ENCODE data around the gene ZNF438.

ZNF438 gene

DNA sequence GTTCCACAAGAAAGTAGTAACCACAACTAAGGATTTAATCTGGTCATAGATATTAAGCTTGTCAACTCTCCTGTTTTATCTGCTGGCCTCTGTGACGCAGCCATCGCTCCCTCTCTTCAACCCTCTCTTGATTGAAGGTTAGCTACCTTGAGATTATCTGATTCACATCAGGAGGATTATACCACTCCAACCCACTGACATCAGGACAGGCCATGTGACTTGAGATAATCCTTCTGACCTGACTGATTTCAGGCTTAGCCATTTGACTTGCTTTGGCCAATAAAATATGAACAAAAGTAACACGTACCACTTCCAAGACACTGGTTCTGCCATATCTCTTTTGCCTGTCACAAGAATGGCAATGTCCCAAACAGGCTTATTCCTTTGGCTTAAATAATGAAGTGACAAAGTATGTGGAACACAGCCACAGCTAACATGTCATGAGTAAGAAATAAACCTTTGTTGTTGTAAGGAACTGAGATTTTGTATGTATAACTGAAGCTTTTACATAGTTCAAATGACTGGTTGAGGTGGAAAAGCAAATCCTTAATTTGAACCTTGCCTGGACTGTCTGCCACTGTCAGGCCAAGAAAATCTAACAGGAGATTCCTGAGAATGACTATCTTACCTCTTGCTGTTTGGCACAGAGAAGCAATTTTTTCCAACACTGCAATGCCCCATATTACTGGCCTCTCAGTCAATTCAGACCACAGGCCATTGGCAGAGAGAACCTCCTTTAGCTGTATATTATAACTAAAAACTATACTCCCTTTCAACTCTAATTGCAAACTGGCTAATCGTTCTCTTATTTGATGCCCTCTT lies 13.9 kb downstream of the ZNF438 start:
- DNase-seq = no peak

DNA sequence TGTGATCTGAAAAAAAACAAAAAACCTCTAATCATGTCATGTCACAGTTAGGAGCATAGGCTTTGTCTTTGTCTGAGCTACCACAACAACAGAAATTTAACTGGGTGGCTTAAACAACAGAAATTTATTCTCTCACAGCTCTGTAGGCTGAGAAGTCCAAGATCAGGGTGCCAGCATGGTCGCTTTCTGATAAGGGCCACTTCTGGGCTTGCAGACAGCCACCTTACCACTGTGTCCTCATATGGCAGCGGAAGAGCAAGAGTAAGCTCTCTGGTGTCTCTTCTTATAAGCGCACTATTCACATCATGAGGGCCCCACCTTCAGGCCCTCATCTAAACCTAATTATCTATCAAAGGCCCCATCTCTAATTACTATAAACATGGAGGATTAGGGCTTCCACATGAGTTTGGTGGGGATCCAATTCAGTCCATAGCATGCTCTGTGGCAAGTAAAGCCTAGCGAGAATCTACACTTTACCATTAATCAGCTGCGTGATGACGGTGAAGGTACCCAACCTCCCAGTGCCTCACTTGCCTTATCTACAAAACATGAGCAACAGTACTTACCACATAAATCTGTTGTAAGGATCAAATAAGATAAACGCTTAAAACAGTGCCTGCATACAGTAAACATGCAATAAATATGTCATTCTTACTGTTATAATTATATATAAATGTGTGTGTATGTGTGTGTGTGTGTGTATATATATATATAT lies 17.3 kb downstream of the ZNF438 start:
- no peak for DNase-seq

DNA sequence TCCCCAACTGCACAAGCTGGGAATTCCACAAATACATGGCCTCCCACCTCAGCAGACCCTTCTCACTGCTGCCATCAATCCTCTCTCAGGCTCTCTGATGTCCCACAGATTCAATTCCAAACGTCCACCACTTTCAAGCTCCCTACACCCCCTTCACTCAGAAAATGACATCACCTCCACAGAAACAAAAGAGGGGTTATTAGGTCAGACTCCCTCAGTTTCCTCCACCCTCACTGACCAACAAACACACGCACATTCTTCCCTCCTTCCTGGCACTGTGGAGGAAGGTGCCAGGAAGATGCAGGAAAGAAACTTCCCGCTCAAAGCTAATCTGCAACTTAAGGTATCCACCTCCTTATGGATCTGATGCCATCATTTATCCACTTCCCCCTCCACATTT lies 18.3 kb downstream of the ZNF438 start:
- DNase-seq = no peak

DNA sequence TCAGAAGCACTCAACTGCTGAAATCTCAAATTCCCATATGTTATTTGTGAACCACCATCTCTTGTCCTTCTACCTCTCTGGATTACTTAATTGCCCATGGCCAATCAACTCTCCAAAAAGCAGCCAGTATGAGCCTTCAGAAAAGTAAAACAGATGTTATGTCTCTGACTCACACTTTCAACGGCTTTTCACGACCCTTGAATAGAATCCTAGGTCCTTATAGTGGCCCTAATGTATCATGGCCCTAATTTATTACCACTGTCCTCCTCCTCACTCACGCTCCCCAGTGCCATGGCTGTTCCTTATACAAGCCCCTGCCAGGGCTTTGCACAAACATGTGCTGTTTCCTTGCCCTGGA lies 20.0 kb downstream of the ZNF438 start:
- DNase-seq = no peak

- DNase-seq = no peak
Observed at GRCh38 chr10:31011017-31011664, 20.5 kb downstream of the ZNF438 start.

DNA sequence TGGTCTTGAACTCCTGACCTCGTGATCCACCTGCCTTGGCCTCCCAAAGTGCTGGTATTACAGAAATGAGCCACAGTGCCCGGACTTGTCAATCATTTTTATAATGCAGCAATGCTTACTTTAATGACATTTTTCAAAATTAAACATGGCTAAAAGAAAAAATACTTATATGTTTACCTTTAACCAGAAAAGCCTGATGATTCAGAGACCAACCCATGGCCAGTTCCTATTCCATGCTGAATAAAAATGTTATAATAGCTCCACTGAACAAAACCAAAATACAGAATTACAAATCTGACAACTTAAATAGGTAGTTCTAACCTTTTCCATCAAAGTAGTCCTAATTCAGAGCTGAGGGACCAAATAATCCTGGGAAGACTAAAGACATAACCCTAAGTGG lies 21.6 kb downstream of the ZNF438 start:
- DNase-seq = no peak

DNA sequence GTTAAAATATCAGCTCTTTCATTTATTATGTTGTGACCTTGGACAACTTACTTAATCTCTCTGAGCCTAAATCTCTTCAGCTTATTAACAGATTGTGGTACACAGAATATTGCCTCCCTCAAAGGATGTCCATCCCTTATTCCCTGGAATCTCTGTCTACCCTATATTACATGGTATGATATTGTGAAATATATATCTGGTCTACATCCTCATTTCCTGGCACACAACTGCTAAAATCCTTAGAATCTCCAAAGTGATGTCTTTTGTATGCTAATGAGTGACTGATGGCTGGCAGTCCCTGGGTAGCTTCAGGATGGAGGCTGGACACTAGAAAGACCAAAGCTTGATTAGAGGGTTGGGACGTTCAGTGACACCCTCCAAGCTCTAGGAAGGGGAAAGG lies 25.8 kb downstream of the ZNF438 start:
- DNase-seq = no peak

GRCh38 chr10:31004611-31005193 lies 27.0 kb downstream of the ZNF438 start:
- DNase-seq = no peak

- no peak for DNase-seq
Observed at GRCh38 chr10:31001740-31002139, 29.9 kb downstream of the ZNF438 start.

DNA sequence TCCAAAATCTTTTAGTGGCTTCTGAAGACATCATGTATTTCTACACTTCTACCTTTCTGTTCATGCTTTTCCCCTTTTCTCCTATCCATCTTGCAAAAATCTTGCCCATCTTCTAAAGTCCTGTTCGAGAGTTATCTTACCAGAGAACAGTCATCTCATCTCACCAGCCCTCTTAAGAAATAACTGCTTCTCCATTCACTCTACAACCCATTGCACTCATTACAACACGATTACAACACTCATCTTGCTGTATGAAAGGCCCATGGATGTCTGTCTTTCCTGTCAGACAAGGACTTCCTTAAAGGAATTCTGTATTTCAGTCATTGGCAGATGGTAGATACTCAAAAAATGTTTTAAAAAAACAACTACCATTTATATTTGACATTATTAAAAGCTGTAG lies 30.8 kb downstream of the ZNF438 start:
- no peak for DNase-seq

- DNase-seq = no peak
Observed at GRCh38 chr10:31000071-31000782, 31.4 kb downstream of the ZNF438 start.

GRCh38 chr10:30999070-30999712 lies 32.5 kb downstream of the ZNF438 start:
- no peak for DNase-seq

DNA sequence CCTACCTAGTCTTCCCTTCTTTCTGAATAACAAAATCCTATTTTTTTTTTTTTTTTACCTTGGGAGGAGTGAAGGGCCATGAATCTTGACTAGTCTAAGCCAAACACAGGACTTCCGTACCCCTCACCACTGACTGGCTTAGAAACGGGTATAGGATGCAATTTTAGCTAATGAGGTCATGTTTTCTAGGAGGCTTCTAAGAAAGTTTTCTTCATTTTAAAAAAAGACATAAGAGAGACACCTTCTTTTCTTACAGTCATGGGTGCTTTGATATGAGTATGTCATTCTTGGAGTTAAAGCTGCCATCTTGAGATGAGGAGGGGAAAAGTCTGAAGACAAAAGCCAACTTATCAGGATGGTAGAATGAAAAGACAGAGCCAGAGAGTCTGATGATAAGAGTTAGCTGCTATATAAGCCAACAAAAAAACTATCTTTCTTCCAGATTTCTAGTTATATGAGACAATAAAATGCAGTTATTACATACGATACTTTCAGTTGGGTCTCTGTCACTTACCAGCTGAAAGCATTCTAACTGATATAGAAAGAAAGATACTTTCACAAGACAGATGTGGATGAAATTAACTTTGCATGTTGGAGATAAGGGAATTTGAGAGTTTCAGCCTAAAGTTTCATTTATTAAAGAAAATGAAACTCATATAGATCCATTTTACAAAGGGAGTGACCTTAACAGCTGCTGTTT lies 34.0 kb downstream of the ZNF438 start:
- DNase-seq = no peak

DNA sequence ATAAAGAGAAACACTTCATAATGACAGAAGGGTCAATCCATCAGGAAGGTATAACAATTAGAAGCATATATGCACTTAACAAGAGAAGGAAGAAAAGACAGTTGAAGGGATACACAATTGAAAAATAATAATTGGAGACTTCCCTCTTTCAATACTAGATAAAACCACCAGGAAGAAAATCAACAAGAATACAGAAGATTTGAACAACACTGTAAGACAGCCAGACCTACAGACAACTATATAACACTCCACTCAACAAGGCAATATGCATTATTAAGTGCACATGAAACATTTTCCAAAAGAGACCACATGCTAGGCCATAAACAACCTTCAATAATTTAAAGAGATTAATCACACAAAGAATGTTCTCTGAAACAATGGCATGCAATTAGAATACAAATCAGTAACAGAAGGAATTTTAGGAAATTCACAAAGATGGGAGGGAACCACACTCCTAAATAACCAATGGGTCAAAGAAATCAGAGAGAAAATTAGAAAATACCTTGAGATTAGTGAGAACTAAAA lies 35.1 kb downstream of the ZNF438 start:
- no peak for DNase-seq

DNA sequence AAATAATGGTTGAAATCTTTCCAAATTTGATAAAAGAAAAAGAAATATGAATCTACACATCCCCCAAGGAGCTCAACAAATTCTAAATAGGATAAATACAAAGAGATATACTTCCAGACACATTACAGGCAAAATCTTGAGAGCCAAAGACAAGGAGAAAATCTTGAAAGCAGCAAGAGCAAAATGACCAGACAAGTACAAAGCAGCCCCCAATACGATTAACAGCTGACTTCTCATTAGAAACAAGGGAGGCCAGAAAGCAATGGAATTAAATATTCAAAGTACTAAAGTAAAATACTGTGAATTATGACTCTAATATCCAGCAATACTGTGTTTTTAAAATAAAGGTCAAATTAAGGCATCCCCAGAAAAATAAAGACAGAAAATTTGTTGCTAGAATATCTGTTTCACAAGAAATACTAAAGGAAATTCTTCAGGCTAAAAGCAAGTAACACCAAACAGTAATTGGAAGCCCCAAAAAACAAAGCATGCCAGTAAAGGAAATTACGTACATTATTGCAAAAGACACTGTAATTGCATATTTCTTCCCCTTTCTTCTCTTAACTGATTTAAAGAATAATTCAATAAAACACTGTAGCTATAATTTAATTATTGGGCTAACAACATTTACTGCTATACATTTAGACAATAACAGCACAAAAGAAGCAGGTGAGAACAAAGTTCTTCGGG lies 36.4 kb downstream of the ZNF438 start:
- no peak for DNase-seq

GRCh38 chr10:30993155-30993554 lies 38.5 kb downstream of the ZNF438 start:
- no peak for DNase-seq

GRCh38 chr10:30992681-30993080 lies 39.0 kb downstream of the ZNF438 start:
- DNase-seq = no peak

- no peak for DNase-seq
Observed at GRCh38 chr10:30991647-30992011, 40.0 kb downstream of the ZNF438 start.

- DNase-seq = no peak
Observed at GRCh38 chr10:30990971-30991646, 40.6 kb downstream of the ZNF438 start.

Measured in hypothalamus (tissue), 51 donors.